Measurements from ENCODE around the gene CERK. TPM values are rescaled to one million over a fixed set of nuclear protein-coding genes. Genes with fewer than 3 reads are reported as not detected.
A peak's percentile ranks its signal among the peaks of the same experiment; 100 is the strongest.

CERK gene
- total and polyA plus RNA-seq, 2 of the 13 experiments (the other 11 are each of a cell fraction or from before 2014, with no cell fraction given), result 40.3 to 41.9 TPM

- TF ChIP-seq KDM4B (CRISPR knock-in tag; IDR thresholded peaks at IDR 0.05) (no peak), PHF8 (CRISPR knock-in tag; IDR thresholded peaks at IDR 0.05) (peak; percentile 36; the same call in 1 of the 2 replicates), ZC3H13 (CRISPR knock-in tag; IDR thresholded peaks at IDR 0.05) (0 out of 2 replicates have a peak, but pooled peaks have one; percentile 54), HNRNPK (IDR thresholded peaks at IDR 0.05; ENCODE audit: low read depth, low read length, poor library complexity, severe bottlenecking) (peak; percentile 93), POLR2AphosphoS5 (IDR thresholded peaks at IDR 0.05; ENCODE audit: low read depth, low read length) (0 out of 2 replicates have a peak, but pooled peaks have one; percentile 28), ZNF160 (CRISPR knock-in tag; IDR thresholded peaks at IDR 0.05) (no peak), ZBTB26 (CRISPR knock-in tag; IDR thresholded peaks at IDR 0.05; ENCODE audit: borderline replicate concordance) (no peak), IKZF1 (IDR thresholded peaks at IDR 0.05) (no peak), STAG1 (CRISPR knock-in tag; IDR thresholded peaks at IDR 0.05) (no peak), ARID5B (CRISPR knock-in tag; IDR thresholded peaks at IDR 0.05) (no peak), ZFP41 (CRISPR knock-in tag; IDR thresholded peaks at IDR 0.05; ENCODE audit: borderline replicate concordance) (no peak), POLR2G (IDR thresholded peaks at IDR 0.05; ENCODE audit: low read depth, low read length) (peak; percentile 51), HINFP (CRISPR knock-in tag; IDR thresholded peaks at IDR 0.05; ENCODE audit: low read depth) (peak; percentile 17; the same call in 1 of the 2 replicates), MYC (CRISPR knock-in tag; IDR thresholded peaks at IDR 0.05; ENCODE audit: borderline replicate concordance) (no peak), MAFF (IDR thresholded peaks at IDR 0.05; ENCODE audit: low read depth, low read length) (no peak), TGIF2 (CRISPR knock-in tag; IDR thresholded peaks at IDR 0.05) (no peak), POGK (CRISPR knock-in tag; conservative IDR thresholded peaks at IDR 0.05) (no peak), ZNF543 (CRISPR knock-in tag; IDR thresholded peaks at IDR 0.05) (no peak), NKX3-1 (CRISPR knock-in tag; IDR thresholded peaks at IDR 0.05) (0 out of 2 replicates have a peak, but pooled peaks have one; percentile 55)
- TF ChIP-seq, protein P1, sequence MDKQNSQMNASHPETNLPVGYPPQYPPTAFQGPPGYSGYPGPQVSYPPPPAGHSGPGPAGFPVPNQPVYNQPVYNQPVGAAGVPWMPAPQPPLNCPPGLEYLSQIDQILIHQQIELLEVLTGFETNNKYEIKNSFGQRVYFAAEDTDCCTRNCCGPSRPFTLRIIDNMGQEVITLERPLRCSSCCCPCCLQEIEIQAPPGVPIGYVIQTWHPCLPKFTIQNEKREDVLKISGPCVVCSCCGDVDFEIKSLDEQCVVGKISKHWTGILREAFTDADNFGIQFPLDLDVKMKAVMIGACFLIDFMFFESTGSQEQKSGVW (CRISPR knock-in tag; IDR thresholded peaks at IDR 0.05; ENCODE audit: borderline replicate concordance), result no peak
- TF ChIP-seq, protein P2, sequence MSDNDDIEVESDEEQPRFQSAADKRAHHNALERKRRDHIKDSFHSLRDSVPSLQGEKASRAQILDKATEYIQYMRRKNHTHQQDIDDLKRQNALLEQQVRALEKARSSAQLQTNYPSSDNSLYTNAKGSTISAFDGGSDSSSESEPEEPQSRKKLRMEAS (IDR thresholded peaks at IDR 0.05), result 0 out of 2 replicates have a peak, but pooled peaks have one; percentile 34
Observed at GRCh38 chr22:46737976-46738646, at the start of gene CERK (continued).

Measured in HepG2 (cell line).